Measurements from ENCODE around the gene EHF.

The EHF gene

GRCh38 chr11:34619062-34619516 is 1.8 kb upstream of the EHF start:
- no peak for TF ChIP-seq CTCF (conservative IDR thresholded peaks at IDR 0.05; ENCODE audit: low read depth)
- ChIA-PET CTCF (no interaction called here), POLR2A (ENCODE audit: low non-redundant PET) (no interaction called here)
- no peak overlapping the region for H3K27ac ChIP-seq
- no peak for DNase-seq (ENCODE audit: low spot score)

- DNase-seq (ENCODE audit: low spot score): no peak
- H3K27ac ChIP-seq: no peak overlapping the region
- TF ChIP-seq CTCF (conservative IDR thresholded peaks at IDR 0.05; ENCODE audit: low read depth): no peak
- ChIA-PET POLR2A (ENCODE audit: low non-redundant PET) (no interaction called here), CTCF (no interaction called here)
These were observed 691 bp upstream of the EHF start for GRCh38 chr11:34620202-34620601.

- DNase-seq (ENCODE audit: low spot score): no peak
- H3K27ac ChIP-seq: no peak overlapping the region
- CTCF ChIA-PET: interaction anchor here (0.6 kb wide), 1 partner anchor 268 kb away, joined by 4 read pairs; no protein-coding TSS in a partner anchor
- no peak for TF ChIP-seq CTCF (conservative IDR thresholded peaks at IDR 0.05; ENCODE audit: low read depth)
- POLR2A ChIA-PET (ENCODE audit: low non-redundant PET): no interaction called here
These were observed 983 bp downstream of the EHF start for GRCh38 chr11:34621876-34622275.

GRCh38 chr11:34623463-34623862 is 2.6 kb downstream of the EHF start:
- H3K27ac ChIP-seq: no peak overlapping the region
- POLR2A ChIA-PET (ENCODE audit: low non-redundant PET): no interaction called here
- CTCF ChIA-PET: no interaction called here
- DNase-seq (ENCODE audit: low spot score): no peak
- TF ChIP-seq CTCF (conservative IDR thresholded peaks at IDR 0.05; ENCODE audit: low read depth): no peak

- ChIA-PET POLR2A (ENCODE audit: low non-redundant PET) (no interaction called here), CTCF (interaction anchor here (0.5 kb wide), 1 partner anchor 132 kb away, joined by 3 read pairs; no protein-coding TSS in a partner anchor)
- no peak for DNase-seq (ENCODE audit: low spot score)
- TF ChIP-seq CTCF (conservative IDR thresholded peaks at IDR 0.05; ENCODE audit: low read depth): no peak
- H3K27ac ChIP-seq: no peak overlapping the region
These were observed 3.2 kb downstream of the EHF start for GRCh38 chr11:34624069-34624468.

- no peak for TF ChIP-seq CTCF (conservative IDR thresholded peaks at IDR 0.05; ENCODE audit: low read depth)
- ChIA-PET CTCF (interaction anchor here (1.0 kb wide), 1 partner anchor 52 kb away, joined by 3 read pairs; no protein-coding TSS in a partner anchor), POLR2A (ENCODE audit: low non-redundant PET) (no interaction called here)
- H3K27ac ChIP-seq: no peak overlapping the region
- no peak for DNase-seq (ENCODE audit: low spot score)
These were observed 4.7 kb downstream of the EHF start for GRCh38 chr11:34625576-34625975.

- CTCF ChIA-PET: interaction anchor here (0.6 kb wide), 1 partner anchor 310 kb away, joined by 3 read pairs; no protein-coding TSS in a partner anchor
- no peak overlapping the region for H3K27ac ChIP-seq
- TF ChIP-seq CTCF (conservative IDR thresholded peaks at IDR 0.05; ENCODE audit: low read depth): no peak
- POLR2A ChIA-PET (ENCODE audit: low non-redundant PET): no interaction called here
- DNase-seq (ENCODE audit: low spot score): no peak
These were observed 5.5 kb downstream of the EHF start for GRCh38 chr11:34626393-34626792.
